HG03442 (cell line): Measurements from ENCODE around the gene GAS7.
"Not testable (repeated sequence)": the region's sequence is repeated elsewhere in the genome, so short reads cannot be mapped to it uniquely, and the experiment has no call there.

Experiments used
- ATAC-seq: cut with Tn5 transposase; IDR thresholded peaks from one replicate; pipeline ENCODE4 v1.9.1; 2021; ENCODE audit warnings: mild to moderate bottlenecking, moderate library complexity; ENCODE audit not compliant: unreplicated experiment

GAS7 gene

DNA sequence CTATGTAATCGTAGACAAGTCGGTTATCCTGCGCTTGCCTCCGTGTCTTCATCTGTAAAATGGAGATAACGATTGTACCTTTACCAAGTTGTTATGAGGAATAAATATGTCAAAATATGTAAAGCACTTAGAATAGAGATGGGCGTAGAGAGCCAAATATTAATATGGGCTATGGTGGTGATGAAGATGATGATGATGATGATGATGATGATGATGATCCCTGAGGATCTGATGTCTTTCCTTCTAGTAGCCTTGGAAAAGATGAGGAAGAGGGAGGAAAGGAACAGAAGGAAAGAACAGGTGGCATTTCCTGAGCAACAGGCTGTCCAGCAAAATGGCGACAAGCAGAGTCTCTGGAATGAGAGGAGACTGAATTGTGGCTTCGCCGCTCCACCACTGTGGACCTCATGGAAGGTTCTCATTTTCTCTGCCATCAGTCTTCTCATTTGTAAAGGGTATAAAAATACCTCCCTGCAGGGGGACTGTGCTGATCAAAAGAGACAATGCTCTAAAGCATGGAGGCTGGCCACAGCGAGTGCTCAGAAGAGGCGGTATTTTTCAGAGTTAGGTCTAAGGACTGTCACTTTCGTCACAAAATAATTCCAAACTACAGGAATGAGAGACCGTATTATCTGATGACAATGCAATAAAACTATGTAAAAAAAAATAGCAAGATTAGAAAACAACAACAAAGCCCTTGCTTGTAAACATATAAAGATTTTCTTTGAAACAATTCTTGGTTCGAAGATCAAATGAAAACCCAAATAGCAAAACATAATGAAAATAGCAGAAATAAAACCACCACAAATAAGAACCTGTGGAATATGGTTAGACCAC is 276.2 kb downstream of the GAS7 start:
- no peak for ATAC-seq

DNA sequence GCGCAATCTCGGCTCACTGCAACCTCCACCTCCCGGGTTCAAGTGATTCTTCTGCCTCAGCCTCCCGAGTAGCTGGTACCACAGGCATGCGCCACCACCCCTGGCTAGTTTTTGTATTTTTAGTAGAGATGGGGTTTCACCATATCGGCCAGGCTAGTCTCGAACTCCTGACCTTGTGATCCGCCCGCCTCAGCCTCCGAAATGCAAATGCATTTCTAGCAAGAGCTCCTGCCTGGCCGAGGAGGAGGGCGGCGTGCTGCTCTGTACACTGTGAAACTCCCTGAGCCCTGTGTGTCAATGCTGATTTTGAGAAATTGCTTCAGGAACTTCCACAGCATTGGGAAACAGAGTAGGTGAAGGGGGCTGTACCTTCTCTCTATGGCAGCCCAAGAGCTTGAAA is 277.2 kb downstream of the GAS7 start:
- ATAC-seq: not testable (repeated sequence)

DNA sequence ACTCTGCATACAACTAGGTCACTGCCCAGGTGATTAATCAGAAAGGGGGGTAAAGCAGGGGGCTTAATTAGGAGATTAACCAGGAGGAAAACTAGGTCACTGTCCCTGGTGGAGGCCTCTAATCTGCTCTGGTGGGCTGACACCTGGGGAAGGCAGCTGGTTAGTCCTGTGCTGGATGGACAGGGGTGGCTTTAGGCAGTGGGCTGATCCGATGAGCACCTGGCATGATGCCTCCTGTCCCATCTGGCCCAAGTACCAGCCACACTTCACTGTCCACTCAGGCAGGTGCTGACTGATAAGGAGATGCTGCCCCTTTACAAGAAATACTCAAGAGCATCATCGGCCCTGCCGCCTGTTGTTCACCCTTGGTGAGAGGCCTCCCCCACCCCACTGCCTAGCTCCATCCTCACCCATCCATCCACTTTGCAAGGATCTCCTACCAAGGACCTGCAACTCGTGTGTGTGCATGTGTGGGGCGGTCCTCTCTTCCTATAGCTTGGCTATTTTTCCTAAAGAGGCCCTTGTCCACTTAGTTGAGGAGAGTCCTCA is 279.5 kb downstream of the GAS7 start:
- no peak for ATAC-seq

DNA sequence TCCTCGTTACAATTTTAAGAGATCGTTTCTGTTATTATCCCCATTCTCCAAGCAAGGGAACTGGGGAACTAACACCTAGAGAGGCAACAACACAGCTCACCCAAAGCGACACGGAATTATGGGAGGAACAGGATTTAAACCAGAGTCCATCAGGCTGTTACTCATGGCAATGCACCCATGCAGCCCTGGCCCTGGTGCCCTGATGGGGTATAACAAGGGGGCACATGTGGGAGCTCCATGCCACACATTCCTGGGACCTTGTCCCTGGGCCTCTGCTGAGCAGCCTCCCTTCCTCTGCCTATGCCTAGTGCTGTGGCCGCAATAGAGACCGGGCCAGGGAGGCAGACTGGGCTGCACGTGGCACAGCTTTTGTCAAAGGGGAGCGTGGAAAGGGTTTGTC is 280.1 kb downstream of the GAS7 start:
- ATAC-seq: no peak

DNA sequence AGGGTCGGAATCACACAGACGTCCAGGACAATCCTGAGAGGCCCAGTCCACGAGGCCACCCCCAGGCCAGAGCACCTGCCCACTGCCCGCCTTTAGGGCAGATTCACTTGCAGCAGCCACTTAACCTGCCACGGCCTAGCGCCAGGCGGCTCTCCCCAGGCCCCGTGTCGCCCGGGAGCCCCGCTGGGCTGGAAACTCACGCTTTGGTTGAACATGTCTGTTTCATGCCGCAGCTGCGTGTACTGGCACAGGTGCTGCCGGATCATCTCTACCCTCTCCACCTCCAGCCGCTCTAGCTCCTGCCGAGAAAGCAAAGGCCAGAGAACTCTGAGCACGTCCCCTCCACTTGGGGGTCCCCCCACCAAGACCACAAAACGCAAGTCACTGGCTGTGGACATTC is 280.6 kb downstream of the GAS7 start:
- ATAC-seq: no peak

DNA sequence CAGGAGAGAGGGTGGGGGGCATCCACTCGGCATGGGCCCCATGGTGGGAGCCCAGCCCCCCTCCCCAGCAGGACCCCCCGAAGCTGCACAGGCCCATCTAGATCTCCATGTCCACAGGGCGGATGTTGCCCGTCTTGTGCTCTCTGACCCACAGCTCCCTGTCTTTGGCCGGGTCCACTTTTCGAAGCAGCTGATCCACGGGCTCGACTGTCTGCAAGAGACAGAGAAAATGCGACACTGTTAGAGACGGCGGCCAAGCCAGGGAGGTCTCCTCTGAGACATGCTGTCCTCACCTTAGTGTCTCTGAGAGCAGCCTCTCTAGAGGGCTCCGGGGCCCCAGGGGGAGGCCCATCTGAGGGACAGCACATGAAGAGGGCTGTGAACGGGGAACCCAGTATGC is 281.3 kb downstream of the GAS7 start:
- ATAC-seq: no peak

DNA sequence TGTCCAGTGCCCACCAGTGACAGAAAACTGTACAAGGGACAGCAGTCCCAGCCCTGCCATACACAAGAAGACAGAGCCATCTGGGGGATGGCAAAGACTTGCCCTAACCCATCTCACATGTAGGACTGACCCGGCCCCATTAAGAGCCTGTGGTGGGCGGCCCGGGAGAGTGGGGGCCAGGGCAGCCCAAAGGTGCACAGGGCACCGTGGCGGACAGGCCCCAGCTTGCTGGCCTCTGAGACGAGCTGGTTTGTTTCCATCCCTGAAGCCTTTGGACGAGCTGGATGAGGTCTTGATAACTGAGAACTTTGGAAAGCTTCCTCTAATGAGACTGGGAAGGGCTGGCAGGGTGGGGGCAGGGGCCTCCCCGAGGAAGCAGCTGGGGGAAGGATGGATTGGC is 282.3 kb downstream of the GAS7 start:
- ATAC-seq: no peak

DNA sequence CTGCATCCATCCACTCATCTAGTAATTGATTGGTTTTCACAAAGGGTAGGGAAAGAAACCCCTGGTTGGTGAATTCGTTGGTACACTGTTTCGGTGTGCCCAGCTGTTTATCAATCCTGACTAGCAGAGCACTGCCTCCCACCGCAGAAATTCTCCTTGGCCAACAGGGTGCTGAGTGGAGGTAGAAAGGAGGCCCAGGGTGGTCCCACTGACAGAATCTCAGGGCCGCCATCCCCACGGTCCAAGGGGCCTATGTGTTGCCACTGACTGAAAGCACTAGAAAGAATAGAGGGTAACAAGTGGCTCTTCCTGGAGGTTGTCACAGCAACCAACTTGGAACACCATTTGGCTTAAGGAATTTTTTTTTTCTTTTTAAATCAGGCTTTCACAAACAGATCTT is 284.9 kb downstream of the GAS7 start:
- no peak for ATAC-seq

DNA sequence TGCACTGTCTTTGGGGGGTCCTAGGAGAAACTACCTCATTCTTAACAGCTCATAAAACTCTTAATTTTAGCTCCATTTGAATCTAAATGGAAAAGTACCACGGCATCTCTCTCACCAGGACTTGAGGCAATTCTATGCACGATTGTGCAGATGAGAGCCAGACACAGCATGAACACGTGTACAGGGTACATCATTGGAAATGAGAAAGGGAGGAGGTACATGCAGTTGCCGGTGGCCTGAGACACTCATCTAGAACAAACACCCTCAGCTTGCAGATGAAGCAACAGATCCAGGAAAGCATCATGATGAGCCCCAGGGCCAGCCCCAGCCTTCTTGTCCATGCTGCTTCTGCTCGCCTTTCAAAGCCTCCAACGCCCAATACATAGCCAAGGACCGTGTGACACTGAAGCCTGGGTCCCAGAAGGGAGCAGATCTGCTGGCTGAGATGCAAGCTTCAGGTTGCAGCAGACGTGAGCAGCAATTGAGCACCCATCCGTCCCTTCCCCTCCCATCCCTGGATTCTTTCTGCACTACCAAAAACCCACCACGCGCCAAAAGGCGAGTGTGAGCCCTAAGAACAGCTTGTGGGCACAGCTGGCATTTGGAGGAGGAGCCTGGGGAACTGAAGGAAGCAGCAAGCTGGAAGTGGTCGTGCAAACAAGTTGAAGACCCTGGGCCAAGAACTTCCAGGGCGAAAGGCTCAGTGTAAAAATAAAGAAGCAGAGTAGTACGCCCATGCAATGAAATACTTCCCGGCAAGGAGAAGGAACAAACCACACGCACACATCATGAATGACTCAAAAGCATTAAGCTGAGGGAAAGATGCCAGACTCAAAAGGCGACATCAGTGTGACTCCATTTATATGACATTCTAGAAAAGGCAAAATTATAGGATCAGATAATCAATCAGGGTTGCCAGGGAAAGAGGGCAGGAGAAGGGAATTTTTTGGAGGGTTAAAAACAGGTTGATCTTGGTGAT is 286.0 kb downstream of the GAS7 start:
- no peak for ATAC-seq

DNA sequence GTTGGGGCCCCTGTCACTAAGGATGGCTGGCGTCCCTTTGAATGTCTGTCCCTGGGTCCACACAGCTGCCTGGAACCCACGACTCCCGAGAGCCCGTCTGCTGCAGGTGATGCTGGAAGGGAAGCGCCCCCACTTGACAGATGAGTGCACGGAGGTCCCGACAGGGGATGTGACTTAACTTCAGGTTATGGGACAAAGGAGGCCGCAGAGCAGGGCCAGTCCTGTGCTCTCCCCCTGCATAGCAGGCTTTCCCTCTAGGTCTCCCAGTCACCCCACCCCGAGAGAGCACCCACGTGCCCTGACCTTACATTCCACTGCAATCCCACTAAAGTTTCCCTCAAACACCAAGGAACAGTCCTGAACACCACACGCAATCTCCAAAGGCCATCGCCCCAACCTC is 287.3 kb downstream of the GAS7 start:
- no peak for ATAC-seq

DNA sequence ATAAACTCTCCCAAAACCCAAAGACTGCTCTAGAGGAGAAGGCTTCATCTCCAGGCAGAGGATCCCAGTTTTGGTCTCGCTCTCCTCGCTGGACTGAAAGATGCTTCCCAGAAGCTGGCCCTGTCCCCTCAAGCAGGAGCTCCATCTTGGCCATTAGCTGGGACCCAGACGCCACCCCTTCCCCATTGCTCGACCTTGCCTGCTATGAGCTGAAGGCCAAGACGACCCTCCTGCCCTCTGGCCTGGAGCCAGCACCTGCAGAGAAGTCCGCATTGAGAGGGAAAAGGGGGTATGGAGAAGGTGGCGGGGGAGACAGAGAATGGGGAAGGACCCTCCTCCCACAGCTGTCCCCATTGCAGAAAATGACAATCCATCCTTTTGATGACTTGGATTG is 289.8 kb downstream of the GAS7 start:
- no peak for ATAC-seq

DNA sequence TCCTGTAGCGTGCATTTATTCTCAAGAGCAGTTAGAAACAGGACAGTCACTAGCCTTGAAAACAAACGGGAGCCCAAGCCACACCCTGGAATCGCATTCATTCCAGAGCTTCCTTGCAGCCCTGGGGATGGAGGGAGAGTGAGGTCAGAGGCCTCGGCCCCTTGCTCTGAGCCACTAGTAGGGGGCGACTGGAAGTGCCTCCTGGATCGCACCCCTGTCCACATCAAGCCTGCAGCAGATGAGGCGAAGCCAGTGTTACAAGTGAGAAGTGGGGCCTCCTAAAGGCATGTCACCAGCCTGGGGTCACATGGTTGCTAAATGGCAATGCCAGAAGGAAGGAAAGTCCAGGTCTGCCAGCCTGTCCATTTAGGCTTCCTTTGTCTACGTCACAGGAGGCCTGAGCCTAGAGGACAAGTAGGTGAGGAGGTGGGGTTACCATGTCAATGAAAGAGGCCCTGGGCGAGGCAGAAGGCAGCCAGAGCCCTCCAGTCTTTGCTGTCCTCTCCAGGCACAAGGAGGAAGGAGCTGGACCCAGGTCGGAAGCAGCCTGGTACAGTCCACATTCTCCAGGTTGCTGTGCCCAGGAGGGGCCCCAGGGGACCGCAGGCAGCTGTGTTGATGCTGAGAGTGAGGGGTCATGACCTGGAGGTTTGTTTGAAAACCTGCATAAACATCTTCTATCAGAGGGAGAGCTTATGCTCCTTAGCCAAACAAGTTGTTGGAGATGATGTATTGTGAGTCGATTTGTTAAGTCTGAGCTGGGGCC is 290.3 kb downstream of the GAS7 start:
- ATAC-seq: no peak

DNA sequence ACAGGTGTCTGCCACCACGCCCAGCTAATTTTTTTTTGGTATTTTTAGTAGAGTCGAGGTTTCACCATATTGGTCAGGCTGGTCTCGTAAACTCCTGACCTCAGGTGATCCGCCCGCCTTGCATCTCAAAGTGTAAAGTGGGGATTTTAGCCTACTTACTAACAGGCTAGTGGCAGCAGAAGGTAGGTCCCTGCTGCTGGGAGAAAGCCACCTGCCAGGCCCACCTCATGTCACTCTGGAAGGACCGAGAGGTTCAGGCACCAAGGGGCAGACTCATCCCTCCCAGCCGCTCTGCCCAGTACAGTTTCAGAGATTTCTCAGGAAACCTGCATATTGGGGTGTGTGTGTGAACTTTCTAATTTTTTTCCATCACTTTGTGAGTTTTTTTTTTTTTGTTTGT is 291.3 kb downstream of the GAS7 start:
- ATAC-seq: no peak

DNA sequence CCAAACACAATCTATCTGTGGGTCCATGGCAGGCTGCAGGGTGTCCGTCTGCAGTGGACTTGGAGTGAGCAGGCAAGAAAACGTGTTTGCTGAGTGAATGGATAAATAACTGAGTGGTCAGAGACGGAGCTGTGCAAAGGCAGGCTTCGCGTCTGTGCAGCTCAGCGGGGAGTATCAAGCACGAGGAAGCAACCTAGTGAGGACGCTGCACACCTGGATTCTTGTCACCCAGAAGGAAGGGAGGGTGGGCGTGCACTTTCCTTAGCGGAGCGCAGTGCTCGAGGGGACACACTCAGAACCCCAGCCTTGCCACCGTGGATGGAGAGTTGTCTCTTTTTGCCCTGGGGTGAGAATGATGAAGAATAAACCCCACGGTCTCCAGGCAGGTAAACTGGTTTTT is 291.8 kb downstream of the GAS7 start:
- no peak for ATAC-seq

DNA sequence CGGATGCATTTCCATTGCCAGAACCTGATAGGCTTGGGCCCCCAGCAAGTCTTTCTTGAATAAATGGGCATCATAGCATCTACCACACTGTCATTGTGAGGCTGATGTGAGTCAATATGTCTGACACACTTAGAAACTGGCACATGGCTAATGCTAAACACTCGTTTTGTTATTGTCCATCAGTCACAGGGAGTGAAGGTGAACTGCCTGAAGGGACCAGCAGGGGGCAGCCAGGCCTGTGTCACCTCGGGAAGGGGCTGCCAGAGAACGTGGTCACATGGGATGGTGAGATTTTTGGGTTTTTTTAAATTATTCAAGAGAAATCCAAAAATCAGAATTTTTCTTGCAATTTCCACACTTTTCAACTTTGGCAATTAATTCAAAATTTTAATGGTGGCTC is 292.5 kb downstream of the GAS7 start:
- ATAC-seq: peak; percentile 42

DNA sequence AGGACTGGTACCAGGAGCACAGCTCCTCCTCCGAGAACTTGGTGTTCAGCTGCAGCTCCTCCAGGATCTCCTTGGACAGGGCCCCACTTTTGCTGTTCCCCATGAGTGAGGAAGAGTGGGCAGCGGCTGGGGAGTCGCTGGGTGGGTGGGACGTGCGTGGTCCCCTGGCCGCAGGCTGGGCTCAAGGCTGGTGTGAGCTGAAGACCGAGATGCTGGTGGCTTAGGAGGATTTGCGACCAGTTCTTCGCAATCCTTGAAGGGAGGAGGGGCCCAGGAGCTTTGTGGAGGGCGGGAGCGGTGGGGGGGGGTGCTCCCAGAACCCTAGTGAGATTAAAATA is 293.4 kb downstream of the GAS7 start, which contains the start of gene RCVRN:
RCVRN (minus strand) TSS at position 194 of the 338 bp plus-strand sequence; CDS start at position 103, 91 bp downstream.
- ATAC-seq: no peak

DNA sequence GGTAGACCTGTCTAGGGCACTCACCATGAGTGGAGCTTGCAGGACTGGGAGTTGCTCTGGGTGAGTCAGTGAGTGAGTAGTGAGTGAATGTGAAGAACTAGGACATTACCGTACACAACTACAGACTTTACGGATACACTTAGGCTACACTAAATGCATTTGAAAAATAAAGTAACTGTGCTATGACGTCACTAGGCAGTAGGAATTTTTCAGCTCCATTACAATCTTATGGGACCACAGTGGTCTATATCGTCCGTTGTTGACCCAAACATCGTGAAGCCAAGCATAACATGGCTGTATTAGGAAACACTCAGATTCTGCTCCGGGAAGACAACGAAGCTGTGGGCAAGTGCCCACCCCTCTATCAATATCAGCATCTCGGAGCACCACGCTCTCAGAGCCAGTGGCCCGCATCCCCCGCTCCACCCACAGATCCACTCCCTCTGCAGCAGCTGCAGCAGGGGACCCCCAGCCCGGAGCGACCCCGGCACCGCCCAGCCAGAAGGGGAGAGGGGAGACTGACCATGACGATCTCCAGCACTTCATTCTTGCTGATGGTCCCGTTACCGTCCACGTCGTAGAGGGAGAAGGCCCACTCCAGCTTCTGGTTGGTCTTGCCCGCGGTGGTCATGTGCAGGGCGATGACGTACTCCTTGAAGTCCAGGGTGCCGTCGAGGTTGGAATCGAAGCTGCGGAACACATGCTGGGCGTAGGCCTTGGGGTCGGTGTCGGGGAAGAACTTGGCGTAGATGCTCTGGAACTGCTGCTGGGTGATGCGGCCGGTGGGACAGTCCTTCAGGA is 293.9 kb downstream of the GAS7 start:
- ATAC-seq: no peak

DNA sequence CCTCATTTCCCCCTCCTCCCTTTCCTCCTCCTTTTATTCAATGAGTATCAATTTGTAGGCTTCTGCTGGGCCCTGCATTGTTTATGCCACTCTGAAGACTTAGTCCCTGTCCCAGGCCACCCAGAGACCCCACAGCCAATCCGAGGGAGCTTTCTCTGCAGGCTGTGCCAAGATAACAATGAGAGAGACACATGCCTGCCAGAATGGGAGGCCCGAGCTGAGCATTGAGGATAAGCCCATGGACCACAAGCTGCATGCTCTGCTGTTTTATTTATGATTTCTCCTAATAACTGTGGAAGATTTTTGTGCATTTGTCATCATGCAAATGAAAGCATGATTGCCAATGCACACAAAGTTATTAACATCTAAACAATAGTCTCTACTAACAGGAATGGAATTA is 296.3 kb downstream of the GAS7 start:
- ATAC-seq: no peak

DNA sequence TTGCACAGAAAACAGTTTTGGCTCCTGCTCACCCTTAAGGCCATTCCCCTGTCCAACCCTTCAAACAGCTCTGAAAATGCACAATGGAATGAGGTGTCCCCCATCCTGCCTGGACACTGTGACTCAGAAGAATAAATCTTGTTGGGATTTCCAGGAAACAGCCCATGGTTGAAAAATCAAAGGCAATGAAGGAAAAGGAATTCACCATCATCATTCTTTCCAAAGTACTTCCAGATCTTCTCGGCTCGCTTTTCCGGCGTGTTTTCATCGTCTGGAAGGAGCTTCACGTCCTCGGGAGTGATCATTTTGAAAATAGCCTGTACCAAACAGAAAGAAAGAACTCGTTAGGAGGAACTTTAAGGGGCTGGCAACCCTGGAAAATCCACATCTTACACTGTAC is 297.6 kb downstream of the GAS7 start:
- no peak for ATAC-seq

DNA sequence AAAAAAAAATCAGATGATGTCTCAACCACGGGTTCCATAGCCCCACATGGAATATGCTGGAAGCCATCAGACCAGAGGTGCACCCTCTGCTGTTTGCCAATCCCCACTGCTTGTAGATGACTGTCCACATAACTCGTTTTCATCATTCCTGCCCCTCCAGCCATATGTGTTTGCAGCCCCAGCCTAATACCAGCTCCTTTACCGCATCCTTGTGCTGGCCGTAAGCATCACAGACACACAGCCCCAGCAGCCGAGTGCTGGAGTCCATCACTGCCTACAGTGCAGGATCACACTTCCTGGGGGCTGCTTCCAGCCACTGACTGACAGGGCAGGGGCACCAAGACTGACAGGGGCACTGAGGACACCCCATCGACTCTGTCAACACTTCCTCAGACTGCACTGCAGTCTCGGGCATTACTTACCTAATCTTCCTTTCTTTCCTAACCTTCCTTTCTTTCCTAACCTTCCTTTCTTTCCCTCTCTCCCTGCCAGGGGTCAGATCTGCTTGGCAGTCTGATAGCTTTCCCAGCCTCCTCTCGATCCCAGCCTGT is 298.3 kb downstream of the GAS7 start:
- ATAC-seq: no peak
